Mucosa of stomach (tissue), 1 donor: ENCODE results near the gene ZNF800.
"Not testable (repeated sequence)": the region's sequence is repeated elsewhere in the genome, so short reads cannot be mapped to it uniquely, and the experiment has no call there.

Experiments
- H3K27me3 ChIP-seq: one replicate; pipeline ENCODE4 v1.7.0; 2013; ENCODE audit warnings: mild to moderate bottlenecking, low read length; ENCODE audit not compliant: control insufficient read depth, insufficient read depth
- H3K36me3 ChIP-seq: one replicate; pipeline ENCODE4 v1.7.0; 2013; ENCODE audit warnings: low read length; ENCODE audit not compliant: control insufficient read depth, insufficient read depth
- H3K4me1 ChIP-seq: one replicate; pipeline ENCODE4 v1.7.0; 2013; ENCODE audit warnings: mild to moderate bottlenecking, low read length; ENCODE audit not compliant: control insufficient read depth, insufficient read depth
- H3K4me3 ChIP-seq: one replicate; pipeline ENCODE4 v1.7.0; 2013; ENCODE audit warnings: low read length
- H3K9ac ChIP-seq: one replicate; pipeline ENCODE4 v1.7.0; 2013; ENCODE audit warnings: mild to moderate bottlenecking, low read length, moderate library complexity
- H3K9me3 ChIP-seq: one replicate; pipeline ENCODE4 v1.7.0; 2013; ENCODE audit warnings: mild to moderate bottlenecking, low read length, moderate library complexity; ENCODE audit not compliant: control insufficient read depth
- donor health status: Pancreatic carcinoma.

Gene ZNF800

GRCh38 chr7:127392566-127393367 is at the start of gene ZNF800:
ZNF800 (minus strand) TSS chr7:127392708; CDS start chr7:127391557, 1,151 bp downstream.
- Histone ChIP-seq H3K27me3 (no peaks in the 10 kb centered on the region), H3K9ac (peak within 1 kb of the TSS; percentile 90), H3K4me3 (peak within 1 kb of the TSS; percentile 91), H3K36me3 (no peaks in the 10 kb centered on the region), H3K4me1 (peaks cover 9% of the 10 kb centered on the region), H3K9me3 (no peaks in the 10 kb centered on the region)

GRCh38 chr7:127440206-127440605 is 47.7 kb upstream of the ZNF800 start:
- H3K4me1 ChIP-seq = no peaks in the 10 kb centered on the region
- H3K9ac ChIP-seq = no peak overlapping the region
- no peak overlapping the region for H3K4me3 ChIP-seq
- H3K9me3 ChIP-seq = no peaks in the 10 kb centered on the region
- no peaks in the 10 kb centered on the region for H3K36me3 ChIP-seq
- no peaks in the 10 kb centered on the region for H3K27me3 ChIP-seq

- H3K4me3 ChIP-seq = no peak overlapping the region
- H3K36me3 ChIP-seq = no peaks in the 10 kb centered on the region
Observed at GRCh38 chr7:127438836-127439235, 46.3 kb upstream of the ZNF800 start.

GRCh38 chr7:127437837-127438236 is 45.3 kb upstream of the ZNF800 start:
- Histone ChIP-seq H3K36me3 (no peaks in the 10 kb centered on the region), H3K27me3 (no peaks in the 10 kb centered on the region), H3K9ac (no peak overlapping the region), H3K9me3 (no peaks in the 10 kb centered on the region), H3K4me3 (no peak overlapping the region), H3K4me1 (no peaks in the 10 kb centered on the region)

More at GRCh38 chr7:127438836-127439235, 46.3 kb upstream of the ZNF800 start:
- H3K4me1 ChIP-seq = no peaks in the 10 kb centered on the region
- H3K9ac ChIP-seq = no peak overlapping the region
- no peaks in the 10 kb centered on the region for H3K27me3 ChIP-seq
- no peaks in the 10 kb centered on the region for H3K9me3 ChIP-seq

- no peaks in the 10 kb centered on the region for H3K36me3 ChIP-seq
- no peak overlapping the region for H3K9ac ChIP-seq
- H3K4me3 ChIP-seq = no peak overlapping the region
- no peaks in the 10 kb centered on the region for H3K27me3 ChIP-seq
- H3K9me3 ChIP-seq = no peaks in the 10 kb centered on the region
- H3K4me1 ChIP-seq = no peaks in the 10 kb centered on the region
Observed at GRCh38 chr7:127437241-127437640, 44.7 kb upstream of the ZNF800 start.

GRCh38 chr7:127429281-127429680 is 36.8 kb upstream of the ZNF800 start:
- H3K4me3 ChIP-seq = not testable (repeated sequence)

GRCh38 chr7:127419196-127419595 is 26.7 kb upstream of the ZNF800 start:
- Histone ChIP-seq H3K4me1 (no peaks in the 10 kb centered on the region), H3K9ac (no peak overlapping the region), H3K27me3 (no peaks in the 10 kb centered on the region), H3K4me3 (no peak overlapping the region), H3K9me3 (no peaks in the 10 kb centered on the region), H3K36me3 (no peaks in the 10 kb centered on the region)

More at GRCh38 chr7:127429281-127429680, 36.8 kb upstream of the ZNF800 start:
- H3K27me3 ChIP-seq, H3K9ac ChIP-seq, H3K4me1 ChIP-seq, H3K36me3 ChIP-seq, H3K9me3 ChIP-seq: not testable (repeated sequence)

- Histone ChIP-seq H3K4me3 (no peak overlapping the region), H3K36me3 (no peaks in the 10 kb centered on the region), H3K9me3 (no peaks in the 10 kb centered on the region), H3K4me1 (no peaks in the 10 kb centered on the region), H3K27me3 (peaks cover 2% of the 10 kb centered on the region), H3K9ac (no peak overlapping the region)
Observed at GRCh38 chr7:127418459-127418858, 26.0 kb upstream of the ZNF800 start.

- H3K27me3 ChIP-seq = peaks cover 3% of the 10 kb centered on the region
- no peak overlapping the region for H3K4me3 ChIP-seq
- H3K9me3 ChIP-seq = no peaks in the 10 kb centered on the region
- H3K36me3 ChIP-seq = no peaks in the 10 kb centered on the region
- H3K9ac ChIP-seq = no peak overlapping the region
- H3K4me1 ChIP-seq = no peaks in the 10 kb centered on the region
Observed at GRCh38 chr7:127417346-127417745, 24.8 kb upstream of the ZNF800 start.

GRCh38 chr7:127415060-127415742 is 22.7 kb upstream of the ZNF800 start:
- peaks cover 3% of the 10 kb centered on the region for H3K27me3 ChIP-seq
- no peak overlapping the region for H3K4me3 ChIP-seq
- H3K9ac ChIP-seq = no peak overlapping the region
- H3K36me3 ChIP-seq = no peaks in the 10 kb centered on the region
- H3K9me3 ChIP-seq = no peaks in the 10 kb centered on the region
- no peaks in the 10 kb centered on the region for H3K4me1 ChIP-seq

- no peak overlapping the region for H3K4me3 ChIP-seq
- no peaks in the 10 kb centered on the region for H3K9me3 ChIP-seq
- H3K27me3 ChIP-seq = peaks cover 3% of the 10 kb centered on the region
- H3K4me1 ChIP-seq = no peaks in the 10 kb centered on the region
- no peak overlapping the region for H3K9ac ChIP-seq
- H3K36me3 ChIP-seq = no peaks in the 10 kb centered on the region
Observed at GRCh38 chr7:127413962-127414361, 21.5 kb upstream of the ZNF800 start.

GRCh38 chr7:127413326-127413725 is 20.8 kb upstream of the ZNF800 start:
- no peaks in the 10 kb centered on the region for H3K4me1 ChIP-seq
- no peaks in the 10 kb centered on the region for H3K36me3 ChIP-seq
- H3K27me3 ChIP-seq = peaks cover 3% of the 10 kb centered on the region
- no peak overlapping the region for H3K9ac ChIP-seq
- no peak overlapping the region for H3K4me3 ChIP-seq
- H3K9me3 ChIP-seq = no peaks in the 10 kb centered on the region
